GM10847 (cell line): ENCODE measurements around the gene LAMB3.

Experiments
- POLR2A ChIP-seq: IDR thresholded peaks from 2 replicates; pipeline ENCODE4 v1.6.1; 2011; ENCODE audit not compliant: insufficient read length; ENCODE audit errors: extremely low read depth

The LAMB3 gene

GRCh38 chr1:209672705-209673630, 20.7 kb upstream of the LAMB3 start:
- no peak for TF ChIP-seq POLR2A

DNA sequence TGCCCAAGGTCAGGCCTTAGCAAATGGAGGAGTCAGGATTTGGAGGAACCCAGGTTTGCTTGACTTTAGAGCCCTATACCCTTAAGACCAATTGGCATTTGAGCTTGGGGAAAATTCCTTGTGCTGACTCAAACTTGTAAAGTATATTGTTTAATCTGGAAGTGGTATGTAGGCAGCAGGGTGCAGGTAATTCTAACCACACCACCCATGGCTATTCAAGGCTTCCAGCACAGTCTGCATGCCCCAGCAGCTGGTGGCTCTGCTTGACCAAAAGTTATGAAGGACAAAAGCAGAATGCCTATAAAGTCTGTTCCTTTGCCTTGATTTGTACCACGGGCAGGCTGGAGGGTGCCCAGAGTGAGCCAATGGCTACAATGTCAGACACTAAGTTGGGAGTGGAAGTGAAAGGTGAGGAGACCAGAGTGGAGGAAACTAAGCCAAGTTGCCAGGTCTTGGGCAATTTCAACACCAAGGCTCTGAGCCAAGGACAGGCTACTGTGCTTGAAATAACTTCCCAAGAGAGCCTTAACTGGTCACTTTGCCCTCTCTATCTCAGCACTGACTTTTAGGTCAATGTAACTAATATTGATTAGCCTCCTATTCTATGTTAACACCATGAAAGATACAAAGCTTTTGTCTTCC, 18.3 kb upstream of the LAMB3 start:
- TF ChIP-seq POLR2A: no peak

DNA sequence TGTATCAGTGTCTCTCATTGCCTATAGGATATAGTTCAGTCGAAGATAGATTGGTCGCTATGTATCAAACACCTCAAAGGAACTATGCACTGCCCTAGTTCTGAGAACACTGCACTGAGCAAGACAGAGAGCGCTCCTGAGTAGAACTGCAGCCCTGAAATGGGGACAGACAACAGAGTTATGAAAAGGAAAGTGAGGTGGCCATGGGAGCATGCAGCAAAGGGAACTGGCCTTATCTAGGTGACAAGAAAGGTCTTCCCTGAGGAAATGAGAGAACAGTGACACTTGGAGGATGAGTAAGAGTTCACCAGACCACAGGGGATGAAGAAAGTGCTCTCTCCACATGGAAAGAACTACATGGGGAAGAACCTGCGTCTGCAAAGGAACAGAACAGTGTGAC, 15.5 kb upstream of the LAMB3 start:
- TF ChIP-seq POLR2A: no peak

GRCh38 chr1:209667103-209667502, 14.9 kb upstream of the LAMB3 start:
- no peak for TF ChIP-seq POLR2A

DNA sequence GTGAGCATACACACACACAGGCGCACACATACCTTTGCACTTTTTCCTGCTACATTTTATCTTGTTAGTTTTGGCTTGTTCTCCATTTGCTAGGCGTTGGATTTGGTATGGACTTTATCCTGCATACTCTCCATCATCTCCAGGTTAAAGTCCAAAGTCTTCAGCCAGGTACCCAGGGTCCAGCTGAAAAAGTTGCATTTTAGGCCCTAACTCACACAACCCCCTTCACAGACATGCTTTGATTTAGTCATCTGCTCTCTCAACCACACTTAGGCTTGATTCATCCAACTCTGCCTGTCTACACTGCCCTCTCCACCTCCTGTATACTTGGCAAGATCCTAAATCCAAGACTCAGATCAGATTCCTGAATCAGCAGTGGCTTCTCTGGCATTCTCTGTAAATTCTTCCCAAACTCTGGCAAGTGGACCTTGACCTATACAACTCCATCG, 10.7 kb upstream of the LAMB3 start:
- no peak for TF ChIP-seq POLR2A

- no peak for TF ChIP-seq POLR2A
Measured at GRCh38 chr1:209661071-209661470, 8.8 kb upstream of the LAMB3 start.

- TF ChIP-seq POLR2A: no peak
Measured at GRCh38 chr1:209659909-209660308, 7.7 kb upstream of the LAMB3 start.

DNA sequence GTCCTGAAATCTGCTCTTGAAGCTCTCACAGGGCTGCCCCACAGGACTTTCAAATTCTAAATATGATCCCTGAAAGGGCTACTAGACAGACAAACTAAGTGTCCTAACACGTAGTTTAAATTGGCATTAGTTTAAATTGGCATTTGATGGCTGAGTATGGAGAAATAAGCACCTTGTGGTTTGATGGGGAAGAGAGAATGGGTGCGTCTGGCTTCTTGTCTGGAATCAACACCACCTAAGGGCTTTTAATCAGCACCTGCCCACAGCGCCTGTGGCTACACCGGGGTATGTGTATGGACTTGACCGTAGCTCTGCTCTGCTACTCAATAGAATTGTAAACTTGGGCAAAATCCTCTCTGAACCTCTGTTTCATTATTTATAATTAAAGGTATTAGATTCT, 5.7 kb upstream of the LAMB3 start:
- TF ChIP-seq POLR2A: no peak

DNA sequence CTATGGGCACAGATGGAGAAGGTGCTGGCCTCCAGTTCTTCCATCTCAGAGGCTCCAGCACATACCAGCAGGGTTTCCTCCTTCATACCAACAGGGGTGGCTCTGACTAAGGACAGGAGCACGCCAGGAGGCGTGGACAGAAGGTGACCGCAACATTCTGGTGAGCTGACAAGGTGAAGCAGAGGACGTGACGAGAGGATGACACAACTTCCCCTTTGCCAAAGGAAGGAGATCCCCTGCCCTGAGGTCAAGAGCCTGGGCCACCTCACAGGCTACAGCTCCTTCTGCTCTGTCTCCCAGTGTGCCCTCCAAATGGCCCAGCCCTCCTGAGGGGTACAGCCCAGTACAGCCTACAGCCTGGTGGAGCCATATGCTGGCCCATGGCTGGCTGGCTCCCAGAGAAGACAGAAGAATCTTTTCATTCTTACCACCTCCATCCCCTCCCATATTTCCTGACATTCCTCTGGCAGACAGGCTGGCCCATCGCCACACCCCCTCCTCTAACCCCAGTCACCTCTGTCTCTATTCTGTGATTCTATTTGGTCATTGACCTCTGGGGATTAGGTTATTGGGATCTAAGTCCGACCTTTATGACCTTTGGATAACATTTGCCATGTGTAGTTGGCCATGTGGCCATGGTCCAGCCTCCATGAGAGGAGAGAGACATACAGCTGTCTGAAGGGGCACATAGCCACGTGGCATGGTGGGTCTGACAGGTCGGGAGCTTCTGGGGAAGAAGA, 5.1 kb upstream of the LAMB3 start:
- TF ChIP-seq POLR2A: no peak

- TF ChIP-seq POLR2A: no peak
Measured at GRCh38 chr1:209655411-209656231, 3.4 kb upstream of the LAMB3 start.

- TF ChIP-seq POLR2A: no peak
Measured at GRCh38 chr1:209653915-209654351, 1.7 kb upstream of the LAMB3 start.

DNA sequence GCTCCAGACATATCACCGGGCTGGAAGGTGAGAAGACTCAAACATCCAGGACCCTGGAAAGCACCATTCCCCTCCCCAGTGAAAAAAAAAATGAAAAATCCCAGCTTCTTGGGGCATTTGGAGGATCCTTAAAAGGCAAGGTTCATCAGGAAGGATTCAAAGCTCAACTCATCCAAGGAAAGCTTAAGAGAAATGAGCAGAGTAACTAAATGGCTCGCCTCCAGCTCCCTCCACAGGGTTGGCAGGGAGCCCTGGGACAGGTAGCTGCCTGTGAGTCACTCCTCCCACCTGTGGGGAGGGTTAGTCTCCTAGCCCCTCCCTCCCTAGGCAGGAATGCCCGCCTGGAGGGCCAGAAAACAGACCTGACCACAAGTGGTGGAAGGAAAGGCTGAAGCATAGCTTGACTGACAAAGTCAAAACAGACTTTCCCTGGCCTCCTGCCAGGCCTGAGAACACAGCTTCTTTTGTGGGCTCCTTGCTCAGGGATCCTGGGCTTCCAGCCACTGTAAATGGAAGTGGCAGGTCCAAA, 712 bp upstream of the LAMB3 start:
- TF ChIP-seq POLR2A: no peak

GRCh38 chr1:209651138-209651587, 1.1 kb downstream of the LAMB3 start:
- TF ChIP-seq POLR2A: no peak

- no peak for TF ChIP-seq POLR2A
Measured at GRCh38 chr1:209650454-209650853, 1.8 kb downstream of the LAMB3 start.

- TF ChIP-seq POLR2A: no peak
Measured at GRCh38 chr1:209648931-209649776, 3.1 kb downstream of the LAMB3 start.
